ENCODE results near the gene NOTO. TPM values are rescaled to one million over a fixed set of nuclear protein-coding genes. Genes with fewer than 3 reads are reported as not detected.
A peak's percentile ranks its signal among the peaks of the same experiment; 100 is the strongest.
"Not testable (repeated sequence)": the region's sequence is repeated elsewhere in the genome, so short reads cannot be mapped to it uniquely, and the experiment has no call there.

NOTO gene
- total RNA-seq (not detected), polyA plus RNA-seq (not detected)

DNA sequence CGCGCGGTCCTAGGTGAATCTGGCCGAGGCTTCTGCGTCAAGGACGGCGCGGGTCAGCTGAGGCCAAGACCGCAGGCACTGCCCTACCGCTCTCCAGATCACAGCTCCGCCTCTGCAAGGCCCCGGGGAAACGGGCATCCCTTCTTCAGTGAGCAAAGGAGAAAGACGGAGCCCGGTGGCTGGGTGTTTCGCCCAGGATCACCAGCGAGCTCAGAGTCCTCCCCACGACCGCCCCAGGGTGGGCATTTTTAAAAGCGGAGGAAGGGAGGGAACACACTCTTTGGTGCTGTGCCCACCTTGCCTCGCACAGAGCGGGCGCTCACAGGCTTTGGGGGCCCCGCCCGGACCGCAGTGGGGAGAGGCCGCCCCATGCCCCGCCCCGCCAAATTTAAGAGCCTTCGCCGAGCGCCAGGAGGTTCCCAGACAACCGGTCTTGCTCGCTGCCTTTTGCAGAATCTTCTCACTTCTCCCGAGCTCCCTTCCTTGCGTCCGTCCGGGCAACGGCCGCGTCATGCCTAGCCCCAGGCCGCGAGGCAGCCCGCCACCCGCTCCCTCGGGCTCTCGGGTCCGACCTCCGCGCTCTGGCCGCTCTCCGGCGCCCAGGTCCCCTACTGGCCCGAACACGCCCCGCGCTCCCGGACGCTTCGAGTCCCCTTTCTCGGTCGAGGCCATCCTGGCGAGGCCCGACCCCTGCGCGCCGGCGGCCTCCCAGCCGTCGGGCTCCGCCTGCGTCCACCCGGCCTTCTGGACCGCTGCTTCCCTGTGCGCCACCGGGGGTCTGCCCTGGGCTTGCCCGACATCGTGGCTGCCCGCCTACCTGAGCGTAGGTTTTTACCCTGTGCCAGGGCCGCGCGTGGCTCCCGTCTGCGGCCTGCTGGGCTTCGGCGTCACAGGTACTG lies at the start of gene NOTO:
TSS of gene NOTO (plus strand) at position 419 of the 899 bp plus-strand sequence. CDS start at position 512, 93 bp downstream.
- Histone ChIP-seq H3K27ac (no peak within 1 kb of the TSS), H3K4me1 (peaks cover 0 to 19% (median 16%) of the 10 kb centered on the region in 4 donors), H3K4me3 (peak within 1 kb of the TSS in 3 of 4 donors; percentile 9 to 35 (median 34)), H3K9me3 (no peaks in the 10 kb centered on the region), H3K27me3 (peaks cover 21 to 84% (median 59%) of the 10 kb centered on the region in 3 donors), H3K36me3 (no peaks in the 10 kb centered on the region)
- WGBS, 2 donors, result 3% methylated on average over 87 of the region's 87 CpGs
- TF ChIP-seq, protein P1, sequence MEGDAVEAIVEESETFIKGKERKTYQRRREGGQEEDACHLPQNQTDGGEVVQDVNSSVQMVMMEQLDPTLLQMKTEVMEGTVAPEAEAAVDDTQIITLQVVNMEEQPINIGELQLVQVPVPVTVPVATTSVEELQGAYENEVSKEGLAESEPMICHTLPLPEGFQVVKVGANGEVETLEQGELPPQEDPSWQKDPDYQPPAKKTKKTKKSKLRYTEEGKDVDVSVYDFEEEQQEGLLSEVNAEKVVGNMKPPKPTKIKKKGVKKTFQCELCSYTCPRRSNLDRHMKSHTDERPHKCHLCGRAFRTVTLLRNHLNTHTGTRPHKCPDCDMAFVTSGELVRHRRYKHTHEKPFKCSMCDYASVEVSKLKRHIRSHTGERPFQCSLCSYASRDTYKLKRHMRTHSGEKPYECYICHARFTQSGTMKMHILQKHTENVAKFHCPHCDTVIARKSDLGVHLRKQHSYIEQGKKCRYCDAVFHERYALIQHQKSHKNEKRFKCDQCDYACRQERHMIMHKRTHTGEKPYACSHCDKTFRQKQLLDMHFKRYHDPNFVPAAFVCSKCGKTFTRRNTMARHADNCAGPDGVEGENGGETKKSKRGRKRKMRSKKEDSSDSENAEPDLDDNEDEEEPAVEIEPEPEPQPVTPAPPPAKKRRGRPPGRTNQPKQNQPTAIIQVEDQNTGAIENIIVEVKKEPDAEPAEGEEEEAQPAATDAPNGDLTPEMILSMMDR (IDR thresholded peaks at IDR 0.05), result no peak
- TF ChIP-seq POLR2AphosphoS5 (IDR thresholded peaks at IDR 0.05), result no peak
- no peak for TF ChIP-seq EP300 (IDR thresholded peaks at IDR 0.05)
- no peak for TF ChIP-seq POLR2A (IDR thresholded peaks at IDR 0.05)
- no peak for DNase-seq
- intact Hi-C loops (cut with DNase I), result no loop called here

- peaks cover 0 to 7% (median 6%) of the 10 kb centered on the region in 4 donors for H3K4me1 ChIP-seq
- intact Hi-C loops (cut with DNase I), result loop anchor here (1.0 kb wide), 1 partner anchor 71 kb away; no protein-coding TSS in a partner anchor
- no peaks in the 10 kb centered on the region for H3K9me3 ChIP-seq
- WGBS, 2 donors, result 15 to 16% methylated on average over 24 of the region's 24 CpGs
- H3K27ac ChIP-seq, result no peak overlapping the region
- H3K4me3 ChIP-seq, result no peak overlapping the region
- peak; percentile 78 for DNase-seq
- peaks cover 4 to 15% (median 10%) of the 10 kb centered on the region in 3 donors for H3K27me3 ChIP-seq
- H3K36me3 ChIP-seq, result no peaks in the 10 kb centered on the region
- TF ChIP-seq, protein P1 (IDR thresholded peaks at IDR 0.05), result peak; percentile 37 to 67 (median 62)
- no peak for TF ChIP-seq POLR2AphosphoS5 (IDR thresholded peaks at IDR 0.05)
These were observed 45.7 kb upstream of the NOTO start for GRCh38 chr2:73156539-73157124.

GRCh38 chr2:73162856-73163391 lies 39.5 kb upstream of the NOTO start:
- intact Hi-C loops (cut with DNase I), result loop anchor here (2.0 to 5.0 kb wide), 2 partner anchors 78 to 171 kb away; no protein-coding TSS in a partner anchor

DNA sequence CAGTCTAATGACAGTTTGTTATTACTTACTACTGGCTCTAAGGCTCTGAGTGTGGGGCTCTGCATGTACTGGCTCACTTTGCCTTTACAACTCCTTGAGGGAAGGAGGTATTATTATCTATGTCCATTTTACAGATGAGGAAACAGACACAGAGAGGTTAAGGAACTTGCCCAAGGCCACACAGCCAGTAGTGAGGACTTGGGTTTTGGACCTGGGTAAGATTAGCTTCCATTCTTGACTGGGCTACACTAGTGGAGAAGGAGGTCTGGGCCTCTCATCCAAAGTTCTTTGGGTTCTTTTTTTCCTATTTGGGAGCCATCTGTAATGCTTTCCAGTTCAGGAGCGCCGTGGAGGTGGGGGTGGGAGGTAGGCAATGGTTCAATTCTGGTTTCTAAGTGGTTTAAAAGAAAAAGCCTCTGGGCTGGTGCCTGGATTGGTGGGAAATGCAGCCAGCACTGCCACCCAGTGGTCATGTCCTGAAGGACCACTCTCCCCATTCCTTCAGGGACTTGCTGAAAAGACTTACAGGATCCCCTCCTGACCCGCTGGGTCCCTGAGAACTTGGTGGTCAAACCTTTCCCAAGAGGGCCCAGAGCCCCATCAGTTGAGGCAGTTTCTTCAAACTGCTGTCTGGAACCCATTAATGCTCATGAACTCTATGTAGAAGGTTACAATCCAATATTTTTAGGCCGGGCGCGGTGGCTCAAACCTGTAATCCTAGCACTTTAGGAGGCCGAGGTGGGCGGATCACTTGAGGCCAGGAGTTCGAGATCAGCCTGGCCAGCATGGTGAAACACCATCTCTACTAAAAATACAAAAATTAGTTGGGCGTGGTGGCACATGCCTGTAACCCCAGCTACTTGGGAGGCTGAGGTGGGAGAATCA lies 38.6 kb upstream of the NOTO start:
- TF ChIP-seq EP300 (IDR thresholded peaks at IDR 0.05) (no peak), POLR2AphosphoS5 (IDR thresholded peaks at IDR 0.05) (no peak), POLR2A (IDR thresholded peaks at IDR 0.05) (no peak)
- TF ChIP-seq, protein P1 (IDR thresholded peaks at IDR 0.05), result peak; percentile 66 to 86 (median 74)
- Histone ChIP-seq H3K4me3 (no peak overlapping the region), H3K36me3 (no peaks in the 10 kb centered on the region), H3K4me1 (no peaks in the 10 kb centered on the region), H3K9me3 (no peaks in the 10 kb centered on the region), H3K27me3 (no peaks in the 10 kb centered on the region), H3K27ac (no peak overlapping the region)
- peak; percentile 79 for DNase-seq
- WGBS, 2 donors, result 46 to 59% methylated on average over 10 of the region's 10 CpGs
- intact Hi-C loops (cut with DNase I), result loop anchor here (2.0 to 5.0 kb wide), 2 partner anchors 79 to 171 kb away; no protein-coding TSS in a partner anchor

More at GRCh38 chr2:73162856-73163391, 39.5 kb upstream of the NOTO start:
- WGBS, 2 donors, result 63 to 73% methylated on average over 14 of the region's 14 CpGs
- H3K4me3 ChIP-seq, result no peak overlapping the region
- H3K9me3 ChIP-seq, result no peaks in the 10 kb centered on the region
- no peak for DNase-seq
- H3K27me3 ChIP-seq, result peaks cover 0 to under 1% (median 0%) of the 10 kb centered on the region in 3 donors
- no peaks in the 10 kb centered on the region for H3K4me1 ChIP-seq
- H3K27ac ChIP-seq, result no peak overlapping the region
- no peaks in the 10 kb centered on the region for H3K36me3 ChIP-seq
- TF ChIP-seq EP300 (IDR thresholded peaks at IDR 0.05), result no peak

DNA sequence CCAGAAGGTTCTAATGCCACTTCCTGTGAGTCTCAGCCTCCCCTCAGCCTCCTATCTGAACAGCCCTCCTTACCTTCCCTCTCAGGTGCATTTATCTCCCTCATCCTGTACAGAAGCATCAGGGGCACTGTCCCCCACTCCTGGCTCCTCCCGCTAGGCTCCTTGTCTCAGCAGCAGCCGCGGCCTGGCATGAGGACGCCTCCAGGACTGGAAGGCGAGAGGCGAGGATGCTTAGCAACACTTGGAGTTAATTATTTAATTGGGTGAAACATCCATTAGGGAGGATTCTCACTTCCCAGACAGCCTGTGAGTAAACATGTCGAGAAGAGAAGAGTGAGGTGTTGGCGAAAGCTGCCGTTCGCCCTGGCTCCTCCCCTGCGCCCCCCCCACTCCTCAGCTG lies 36.4 kb upstream of the NOTO start:
- H3K36me3 ChIP-seq; H3K27ac ChIP-seq; H3K4me3 ChIP-seq; intact Hi-C loops (cut with DNase I); DNase-seq; H3K4me1 ChIP-seq; H3K27me3 ChIP-seq; H3K9me3 ChIP-seq: not testable (repeated sequence)
- WGBS, 2 donors, result 69 to 73% methylated on average over 11 of the region's 11 CpGs

DNA sequence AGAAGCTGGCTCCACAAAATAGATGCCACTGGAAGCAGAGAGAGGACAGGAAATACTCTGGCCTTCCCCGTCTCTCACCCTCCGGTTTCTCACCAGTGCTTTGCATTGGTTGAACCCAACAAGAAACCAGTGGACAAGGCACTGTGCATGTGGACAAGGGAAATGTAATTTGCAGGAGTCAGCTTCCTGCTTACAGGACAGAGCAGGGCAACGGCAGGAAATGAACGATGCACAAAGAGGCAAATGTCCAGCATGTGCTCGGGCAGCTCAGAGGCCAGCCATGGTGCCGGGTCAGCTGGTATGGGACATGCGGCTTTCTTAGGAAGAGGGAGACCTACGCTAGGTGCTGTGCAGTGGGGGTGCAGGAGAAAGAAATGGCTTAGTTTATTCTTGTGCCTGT lies 35.6 kb upstream of the NOTO start:
- intact Hi-C loops (cut with DNase I); H3K4me3 ChIP-seq; DNase-seq; H3K9me3 ChIP-seq; H3K27ac ChIP-seq; H3K27me3 ChIP-seq; H3K4me1 ChIP-seq; H3K36me3 ChIP-seq: not testable (repeated sequence)
- WGBS, 2 donors, result 85 to 89% methylated on average over 4 of the region's 8 CpGs

- H3K9me3 ChIP-seq; H3K4me1 ChIP-seq; H3K36me3 ChIP-seq; H3K27ac ChIP-seq; DNase-seq; H3K4me3 ChIP-seq; intact Hi-C loops (cut with DNase I): not testable (repeated sequence)
- H3K27me3 ChIP-seq, result peaks cover 0 to 11% (median 0%) of the 10 kb centered on the region in 3 donors
These were observed 34.0 kb upstream of the NOTO start for GRCh38 chr2:73168348-73168747.

DNA sequence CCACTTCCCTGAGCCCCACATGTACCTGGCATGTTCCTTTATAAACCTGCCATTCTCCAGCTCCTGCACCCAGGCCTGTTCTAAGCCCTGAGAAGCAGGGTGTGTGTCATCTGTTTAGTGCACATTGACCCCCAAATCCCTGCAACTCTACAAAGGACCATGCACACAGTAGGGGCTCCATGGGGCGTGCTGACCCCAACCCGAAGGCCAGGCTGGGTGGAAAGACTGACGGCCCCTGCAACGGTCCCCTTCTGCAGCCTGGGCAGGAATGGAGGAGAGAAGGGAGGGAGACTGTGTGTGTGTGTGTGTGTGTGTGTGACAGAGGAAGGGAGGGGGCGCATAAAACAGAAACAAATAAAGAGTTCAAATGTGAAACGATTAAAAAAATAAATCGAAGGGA lies 32.0 kb upstream of the NOTO start:
- H3K36me3 ChIP-seq; H3K9me3 ChIP-seq; H3K4me3 ChIP-seq; intact Hi-C loops (cut with DNase I); DNase-seq; H3K27ac ChIP-seq; H3K4me1 ChIP-seq: not testable (repeated sequence)
- WGBS, 2 donors, result 74 to 86% methylated on average over 5 of the region's 7 CpGs
- H3K27me3 ChIP-seq, result peaks cover 4 to 30% (median 7%) of the 10 kb centered on the region in 3 donors

All from sigmoid colon (tissue), 7 donors.